Inflammatory macrophage (primary cell): Measurements from ENCODE around the gene FOXA2.

Source experiments
- DNase-seq, 2 donors: peaks; one replicate each; pipeline ENCODE4 v3.0.0-alpha.2; 2020 to 2022

The FOXA2 gene

DNA sequence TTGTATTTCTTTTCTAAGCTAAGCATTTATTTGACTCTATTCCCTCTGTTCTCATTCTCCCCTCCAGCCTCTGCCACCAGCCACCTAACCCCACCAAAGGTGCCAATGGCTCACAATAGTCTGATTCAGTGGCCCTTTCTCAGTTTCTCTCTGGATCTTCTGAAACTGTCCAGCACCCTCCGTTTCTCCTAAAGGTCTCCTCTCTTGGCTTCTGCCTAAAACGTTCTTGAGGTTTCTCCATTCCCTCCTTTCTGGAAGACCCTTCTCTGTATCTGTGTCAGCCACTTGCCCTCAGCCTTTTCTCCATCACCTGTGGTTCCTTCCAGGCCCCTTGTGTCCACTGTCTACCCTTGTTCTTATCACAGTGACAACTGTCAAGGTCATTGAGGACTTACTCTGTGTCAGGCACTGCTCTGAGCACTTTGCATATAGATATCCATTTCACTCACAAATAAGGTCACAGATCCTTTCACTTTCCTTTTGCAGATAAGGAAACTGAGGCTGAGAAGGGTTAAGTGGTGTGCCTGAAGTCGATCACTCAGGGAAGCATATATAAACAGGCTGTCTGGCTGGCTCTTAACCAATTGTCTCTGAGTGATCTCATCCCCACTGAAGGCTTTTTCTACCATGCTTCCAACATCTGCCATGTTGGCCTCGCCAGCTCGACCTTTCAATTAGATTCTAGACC lies 48.1 kb downstream of the FOXA2 start:
- no peak for DNase-seq

GRCh38 chr20:22535483-22535882 lies 48.9 kb downstream of the FOXA2 start:
- no peak for DNase-seq

DNA sequence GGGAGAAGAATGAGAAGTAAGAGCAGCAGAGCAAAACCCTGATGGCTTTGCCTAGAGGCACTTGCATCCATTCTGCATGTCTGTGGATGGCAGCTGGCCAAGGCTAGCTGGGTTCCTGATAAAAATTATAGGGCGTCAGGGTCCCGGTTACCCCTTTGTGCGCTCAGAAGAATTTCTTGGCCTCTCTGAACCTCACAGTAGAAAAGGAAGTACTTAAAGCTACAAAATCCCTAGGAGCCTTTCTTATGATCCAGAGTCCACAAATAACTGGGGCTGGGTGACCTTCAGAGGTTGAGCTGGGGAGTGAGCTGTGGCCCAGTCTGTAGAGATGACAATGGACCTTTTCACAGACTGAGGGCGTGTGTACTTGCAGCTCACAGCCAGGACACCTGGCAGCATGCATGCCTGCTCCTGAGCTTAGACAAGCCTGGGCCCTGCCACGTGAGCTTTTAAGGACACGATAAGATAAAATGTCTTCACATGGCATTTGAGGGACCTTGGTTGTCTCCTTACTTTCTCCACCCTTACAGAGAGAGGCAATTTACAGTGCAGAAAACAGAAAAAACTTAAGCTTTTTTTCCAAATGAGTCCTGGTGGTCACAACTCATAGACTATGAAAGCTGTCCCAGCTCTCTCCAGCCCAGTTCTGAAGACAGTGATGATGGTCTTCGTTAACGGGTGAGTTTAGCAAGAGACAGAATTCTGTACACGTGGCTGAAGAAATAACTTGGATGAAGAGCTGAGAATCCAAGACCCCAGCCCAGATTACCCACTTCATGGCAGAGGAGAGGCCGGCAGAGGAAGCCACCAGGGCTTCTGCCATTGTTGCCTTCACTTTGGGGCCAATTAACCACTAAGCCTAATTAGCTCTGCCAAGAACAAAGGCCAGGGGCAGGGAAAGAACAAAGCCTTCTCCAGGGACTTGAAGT lies 50.3 kb downstream of the FOXA2 start:
- DNase-seq = no peak

DNA sequence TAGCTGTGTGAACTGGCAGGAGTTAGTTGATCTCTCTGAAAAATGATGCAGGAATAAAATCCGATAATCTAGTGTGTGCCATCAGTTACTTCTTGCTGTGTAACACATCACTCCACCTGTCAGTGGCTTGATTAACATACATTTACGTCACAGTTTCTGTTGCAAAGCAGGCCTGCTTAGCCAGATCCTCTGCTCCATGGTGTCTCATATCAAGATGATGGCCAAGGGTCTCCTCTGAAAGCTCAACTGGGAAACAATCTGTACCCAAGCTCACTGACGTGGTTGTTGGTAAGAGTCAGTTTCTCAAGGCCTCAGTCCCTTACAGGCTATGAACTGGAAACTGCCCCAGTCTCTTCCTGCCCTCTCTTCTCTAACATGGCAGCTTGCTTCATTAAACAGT lies 51.8 kb downstream of the FOXA2 start:
- no peak for DNase-seq

DNA sequence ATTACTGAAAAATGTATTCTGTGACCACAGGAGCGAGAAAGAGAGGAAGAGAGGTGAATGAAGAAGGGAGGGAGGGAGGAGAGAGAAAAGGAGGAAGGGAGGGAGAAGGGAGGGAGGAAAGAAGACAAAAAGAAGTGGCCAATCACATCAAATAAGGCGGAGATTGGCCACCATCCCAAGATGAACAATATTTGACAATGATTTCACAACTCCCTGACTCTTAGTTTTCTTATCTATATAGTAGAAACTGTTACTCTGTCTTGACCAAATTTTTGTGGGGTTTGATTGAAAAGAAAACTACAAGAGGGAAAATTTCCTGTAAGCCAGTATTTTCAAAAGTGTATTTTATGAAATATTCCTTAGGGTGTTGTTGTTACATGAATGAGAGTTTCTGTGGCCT lies 52.6 kb downstream of the FOXA2 start:
- DNase-seq = no peak

GRCh38 chr20:22531056-22531615 lies 53.2 kb downstream of the FOXA2 start:
- DNase-seq = no peak
